Trophoblast cell (in vitro differentiated cells and primary cell): ENCODE results near the gene USF2.

ENCODE experiments used
- DNase-seq, 2 donors: peaks; one replicate each; pipeline ENCODE4 v3.0.0-alpha.2; 2016
- H2AFZ ChIP-seq: 2 replicates; pipeline ENCODE4 v1.6.1; 2013; ENCODE audit warnings: low read length, moderate library complexity, mild to moderate bottlenecking; ENCODE audit not compliant: insufficient read depth, poor library complexity
- H2AK5ac ChIP-seq: 2 replicates; pipeline ENCODE4 v1.6.1; 2013; ENCODE audit warnings: mild to moderate bottlenecking, low read length
- H2BK120ac ChIP-seq: 2 replicates; pipeline ENCODE4 v1.6.1; 2013; ENCODE audit warnings: low read length, mild to moderate bottlenecking, moderate library complexity; ENCODE audit not compliant: insufficient read depth, poor library complexity
- H2BK12ac ChIP-seq: 2 replicates; pipeline ENCODE4 v1.6.1; 2013; ENCODE audit warnings: mild to moderate bottlenecking, low read length, moderate library complexity
- H2BK5ac ChIP-seq: 2 replicates; pipeline ENCODE4 v1.6.1; 2013; ENCODE audit warnings: low read length, low read depth, moderate library complexity, mild to moderate bottlenecking; ENCODE audit not compliant: poor library complexity
- H3K14ac ChIP-seq: 2 replicates; pipeline ENCODE4 v1.6.1; 2013; ENCODE audit warnings: mild to moderate bottlenecking, low read length
- H3K18ac ChIP-seq: 2 replicates; pipeline ENCODE4 v1.6.1; 2013; ENCODE audit warnings: mild to moderate bottlenecking, low read length
- H3K23ac ChIP-seq: 2 replicates; pipeline ENCODE4 v1.6.1; 2013; ENCODE audit warnings: low read length
- H3K27ac ChIP-seq: 2 replicates; pipeline ENCODE4 v1.5.1; 2013; ENCODE audit warnings: low read depth, mild to moderate bottlenecking, inconsistent platforms, low read length, moderate library complexity
- H3K27me3 ChIP-seq: 2 replicates; pipeline ENCODE4 v1.6.1; 2013; ENCODE audit warnings: inconsistent platforms, mild to moderate bottlenecking, low read length, moderate library complexity; ENCODE audit not compliant: insufficient read depth
- H3K36me3 ChIP-seq, 2 experiments: 1 replicate in 1 of 2; 2 replicates in 1 of 2; pipeline ENCODE4 v1.6.1; 2013; ENCODE audit warnings: low read length in 2 of 2, mild to moderate bottlenecking in 2 of 2, moderate library complexity in 1 of 2; ENCODE audit not compliant: insufficient read depth in 2 of 2, control insufficient read depth in 1 of 2
- H3K4ac ChIP-seq: 2 replicates; pipeline ENCODE4 v1.6.1; 2013; ENCODE audit warnings: low read depth, mild to moderate bottlenecking, low read length, moderate library complexity
- H3K4me1 ChIP-seq, 2 experiments: 1 replicate in 1 of 2; 2 replicates in 1 of 2; pipeline ENCODE4 v1.6.1; 2013; ENCODE audit warnings: low read length in 2 of 2, mild to moderate bottlenecking in 2 of 2, moderate library complexity in 1 of 2; ENCODE audit not compliant: insufficient read depth in 2 of 2, control insufficient read depth in 1 of 2
- H3K4me2 ChIP-seq: 2 replicates; pipeline ENCODE4 v1.6.1; 2013; ENCODE audit warnings: inconsistent platforms, mild to moderate bottlenecking, low read length, moderate library complexity
- H3K4me3 ChIP-seq: 2 replicates; pipeline ENCODE4 v1.5.1; 2013; ENCODE audit warnings: mild to moderate bottlenecking, low read depth, low read length, inconsistent platforms
- H3K79me1 ChIP-seq: one replicate; pipeline ENCODE4 v1.6.1; 2013; ENCODE audit warnings: low read length
- H3K79me2 ChIP-seq: 2 replicates; pipeline ENCODE4 v1.6.1; 2013; ENCODE audit warnings: low read length, mild to moderate bottlenecking; ENCODE audit not compliant: control insufficient read depth, insufficient read depth, poor library complexity
- H3K9ac ChIP-seq: 2 replicates; pipeline ENCODE4 v1.6.1; 2013; ENCODE audit warnings: mild to moderate bottlenecking, low read length
- H3K9me3 ChIP-seq: 2 replicates; pipeline ENCODE4 v1.6.1; 2013; ENCODE audit warnings: low read depth, mild to moderate bottlenecking, control low read depth, inconsistent platforms, low read length; ENCODE audit not compliant: insufficient read depth
- H4K12ac ChIP-seq: 2 replicates; pipeline ENCODE4 v1.6.1; 2013; ENCODE audit warnings: low read depth, mild to moderate bottlenecking, low read length, moderate library complexity
- H4K8ac ChIP-seq: 2 replicates; pipeline ENCODE4 v1.6.1; 2013; ENCODE audit warnings: low read depth, mild to moderate bottlenecking, low read length, moderate library complexity
- H4K91ac ChIP-seq: one replicate; pipeline ENCODE4 v1.6.1; 2013; ENCODE audit warnings: low read depth, mild to moderate bottlenecking, low read length, moderate library complexity
- WGBS: extraction: QIAGEN DNeasy Blood & Tissue Kit; methylation state at CpG from one replicate; pipeline ENCODE4 v1.1.7; 2013; ENCODE audit warnings: missing lambda C conversion rate; ENCODE audit not compliant: insufficient read length, insufficient coverage; ENCODE audit errors: extremely low coverage; 5-methylcytosine and 5-hydroxymethylcytosine counted together

The USF2 gene

GRCh38 chr19:35260694-35261304 is 8.0 kb upstream of the USF2 start:
- Histone ChIP-seq H4K12ac (no peak overlapping the region), H3K18ac (no peak overlapping the region), H3K14ac (no peak overlapping the region), H3K27me3 (no peaks in the 10 kb centered on the region), H3K79me1 (no peaks in the 10 kb centered on the region), H3K4me2 (no peak overlapping the region), H3K9ac (no peak overlapping the region), H3K4me3 (no peak overlapping the region), H2BK5ac (no peak overlapping the region), H2BK120ac (no peak overlapping the region), H4K8ac (no peak overlapping the region), H3K4me1 (peaks cover 4 to 5% of the 10 kb centered on the region in 2 experiments), H3K9me3 (no peaks in the 10 kb centered on the region), H3K4ac (no peak overlapping the region), H2BK12ac (no peak overlapping the region), H3K23ac (no peak overlapping the region), H2AFZ (no peak overlapping the region), H3K27ac (no peak overlapping the region), H2AK5ac (no peak overlapping the region), H4K91ac (no peak overlapping the region), H3K36me3 (peaks cover 40 to 44% of the 10 kb centered on the region in 2 experiments), H3K79me2 (no peaks in the 10 kb centered on the region)
- DNase-seq: no peak
- WGBS: no CpG with 5 or more reads among the region's 10 CpGs

- Histone ChIP-seq H3K36me3 (peaks cover 47 to 50% of the 10 kb centered on the region in 2 experiments), H2AK5ac (no peak overlapping the region), H2BK5ac (no peak overlapping the region), H2BK12ac (no peak overlapping the region), H3K27ac (no peak overlapping the region), H3K79me2 (no peaks in the 10 kb centered on the region), H3K9me3 (no peaks in the 10 kb centered on the region), H3K9ac (peak overlapping the region; percentile 16), H3K4ac (no peak overlapping the region), H4K12ac (no peak overlapping the region), H2AFZ (no peak overlapping the region), H3K23ac (no peak overlapping the region), H3K27me3 (no peaks in the 10 kb centered on the region), H3K4me3 (no peak overlapping the region), H3K4me1 (peaks cover 4 to 5% of the 10 kb centered on the region in 2 experiments), H3K79me1 (no peaks in the 10 kb centered on the region), H3K14ac (no peak overlapping the region), H4K8ac (no peak overlapping the region), H3K4me2 (no peak overlapping the region), H4K91ac (no peak overlapping the region), H3K18ac (no peak overlapping the region), H2BK120ac (no peak overlapping the region)
- no peak for DNase-seq
- WGBS: no CpG with 5 or more reads among the region's 12 CpGs
Measured at GRCh38 chr19:35261356-35262100, 7.2 kb upstream of the USF2 start.

GRCh38 chr19:35262101-35262761 is 6.5 kb upstream of the USF2 start:
- no CpG with 5 or more reads among the region's 17 CpGs for WGBS

GRCh38 chr19:35264268-35265125 is 4.3 kb upstream of the USF2 start:
- Histone ChIP-seq H3K79me1 (peaks cover 11% of the 10 kb centered on the region), H3K27ac (no peak overlapping the region), H4K12ac (no peak overlapping the region), H2BK5ac (no peak overlapping the region), H3K23ac (peak overlapping the region; percentile 44), H3K9ac (no peak overlapping the region), H3K4ac (no peak overlapping the region), H2BK12ac (no peak overlapping the region), H3K79me2 (peaks cover 7% of the 10 kb centered on the region), H3K4me1 (peaks cover 5 to 7% of the 10 kb centered on the region in 2 experiments), H2BK120ac (no peak overlapping the region), H4K91ac (no peak overlapping the region), H3K4me2 (no peak overlapping the region), H3K36me3 (peaks cover 45% of the 10 kb centered on the region in 2 experiments), H3K27me3 (no peaks in the 10 kb centered on the region), H3K18ac (no peak overlapping the region), H4K8ac (no peak overlapping the region), H2AK5ac (no peak overlapping the region), H3K9me3 (no peaks in the 10 kb centered on the region), H3K4me3 (no peak overlapping the region), H2AFZ (no peak overlapping the region), H3K14ac (no peak overlapping the region)
- DNase-seq: no peak
- no CpG with 5 or more reads among the region's 7 CpGs for WGBS

More at GRCh38 chr19:35262101-35262761, 6.5 kb upstream of the USF2 start:
- Histone ChIP-seq H3K14ac (no peak overlapping the region), H3K4me2 (no peak overlapping the region), H3K27ac (no peak overlapping the region), H3K9ac (no peak overlapping the region), H3K9me3 (no peaks in the 10 kb centered on the region), H3K4me1 (peaks cover 5 to 7% of the 10 kb centered on the region in 2 experiments), H3K23ac (no peak overlapping the region), H4K91ac (no peak overlapping the region), H4K12ac (no peak overlapping the region), H2BK120ac (no peak overlapping the region), H3K4me3 (no peak overlapping the region), H2BK5ac (no peak overlapping the region), H4K8ac (no peak overlapping the region), H3K18ac (no peak overlapping the region), H3K79me1 (peaks cover under 1% of the 10 kb centered on the region), H2AFZ (no peak overlapping the region), H2AK5ac (no peak overlapping the region), H3K27me3 (no peaks in the 10 kb centered on the region), H3K36me3 (peaks cover 51 to 52% of the 10 kb centered on the region in 2 experiments), H2BK12ac (no peak overlapping the region), H3K79me2 (peaks cover under 1% of the 10 kb centered on the region), H3K4ac (no peak overlapping the region)
- no peak for DNase-seq
